GM23248 (cell line): ENCODE measurements around the gene SLC45A2.

Experiments used
- EZH2 ChIP-seq: fragments of 200-600 bp; sonication (generic); IDR thresholded peaks from 2 replicates; pipeline ENCODE4 v1.6.1; 2018; ENCODE audit warnings: antibody characterized with exemption, mild to moderate bottlenecking; ENCODE audit not compliant: insufficient read depth, poor library complexity, severe bottlenecking
- EZH2phosphoT487 ChIP-seq: fragments of 200-600 bp; sonication (generic); IDR thresholded peaks from 2 replicates; pipeline ENCODE4 v1.6.1; 2018; ENCODE audit warnings: antibody characterized with exemption, moderate library complexity, mild to moderate bottlenecking, low read depth; ENCODE audit not compliant: insufficient read depth

GRCh38 chr5:34012791-34013190 is 28.3 kb upstream of the SLC45A2 start:
- no peak for TF ChIP-seq EZH2
- no peak for TF ChIP-seq EZH2phosphoT487
